Endothelial cell of umbilical vein (primary cell): ENCODE measurements around the gene C9orf57. TPM values are rescaled to one million over a fixed set of nuclear protein-coding genes. Genes with fewer than 3 reads are reported as not detected.

Experiments used
- BruUV-seq: library from RNA; stranded (reverse); fragments of 400-500 nt; replicated peaks from 2 replicates; lab custom pipeline; 2021; lab: Mats Ljungman, UMichigan
- CTCF ChIA-PET: fragments of 300-600, 350-600 bp; sonication (Branson Sonifier 250); formaldehyde crosslinking; loops from one replicate; lab custom pipeline; 2021; ENCODE audit warnings: antibody characterized with exemption, inconsistent platforms; lab: Charles Lee
- POLR2A ChIA-PET: fragments of 300-600, 350-600 bp; sonication (Branson Sonifier 250); formaldehyde crosslinking; loops from one replicate; lab custom pipeline; 2021; ENCODE audit warnings: antibody characterized with exemption, inconsistent platforms; lab: Charles Lee
- DNase-seq: peaks from one replicate; pipeline ENCODE4 v3.0.0-alpha.2; 2011; ENCODE audit warnings: low read depth, low spot score
- FAIRE-seq: peaks from 2 replicates; lab custom pipeline; 2011; peaks lifted over from hg19 to GRCh38; lab: Jason Lieb, UNC
- H2AFZ ChIP-seq: 2 replicates; pipeline ENCODE4 v1.6.0; 2012; ENCODE audit warnings: low read depth, low read length, control low read depth, inconsistent platforms
- H3K27ac ChIP-seq: 2 replicates; pipeline ENCODE4 v1.5.1; 2011; ENCODE audit warnings: low read depth, mild to moderate bottlenecking, control low read depth, low read length, moderate library complexity; ENCODE audit not compliant: insufficient read depth
- H3K27me3 ChIP-seq, 2 experiments: 2 replicates each; pipeline versions ENCODE4 v1.6.0 to v1.6.1; 2011; ENCODE audit warnings: low read length in 2 of 2, mixed read lengths in 1 of 2; ENCODE audit not compliant: control insufficient read depth in 2 of 2, insufficient read depth in 2 of 2
- H3K36me3 ChIP-seq, 2 experiments: 2 replicates in 1 of 2; 3 replicates in 1 of 2; pipeline ENCODE4 v1.5.1; 2011; ENCODE audit warnings: low read length in 2 of 2, mild to moderate bottlenecking in 1 of 2, moderate library complexity in 1 of 2; ENCODE audit not compliant: control insufficient read depth in 2 of 2, insufficient read depth in 2 of 2; ENCODE audit errors: extremely low read depth in 1 of 2
- H3K4me1 ChIP-seq: 3 replicates; pipeline ENCODE4 v1.5.1; 2011; ENCODE audit warnings: mild to moderate bottlenecking, low read length; ENCODE audit not compliant: control insufficient read depth, insufficient read depth; ENCODE audit errors: extremely low read depth
- H3K4me2 ChIP-seq: 2 replicates; pipeline ENCODE4 v1.6.1; 2011; ENCODE audit warnings: low read length, control low read depth, mixed read lengths; ENCODE audit not compliant: insufficient read depth
- H3K4me3 ChIP-seq, 3 experiments: fragments of 200-600 bp in 1 of 3; sonication (generic), shearing (Covaris generic) in 1 of 3; replicated peaks in 1 of 3; 2 replicates each; pipeline ENCODE4 v1.5.1; 2011 to 2016; ENCODE audit warnings: control low read depth in 3 of 3, low read length in 3 of 3, mild to moderate bottlenecking in 2 of 3, inconsistent platforms in 1 of 3, low read depth in 1 of 3, moderate library complexity in 1 of 3; ENCODE audit not compliant: insufficient read depth in 1 of 3
- H3K79me2 ChIP-seq: 2 replicates; pipeline ENCODE4 v1.6.0; 2012; ENCODE audit warnings: low read length, inconsistent platforms; ENCODE audit not compliant: control insufficient read depth, insufficient read depth
- H3K9ac ChIP-seq: replicated peaks from 2 replicates; pipeline ENCODE3; 2011; ENCODE audit warnings: low read length, control low read depth; ENCODE audit not compliant: insufficient read depth; ENCODE audit errors: extremely low read depth
- H3K9me1 ChIP-seq: replicated peaks from 3 replicates; pipeline ENCODE4 v1.6.0; 2011; ENCODE audit warnings: mild to moderate bottlenecking, low read length; ENCODE audit not compliant: control insufficient read depth, insufficient read depth; ENCODE audit errors: extremely low read depth
- H3K9me3 ChIP-seq: replicated peaks from 2 replicates; pipeline ENCODE4 v1.5.1; 2012; ENCODE audit warnings: low read length, inconsistent platforms; ENCODE audit not compliant: control insufficient read depth, insufficient read depth
- H4K20me1 ChIP-seq: replicated peaks from 2 replicates; pipeline ENCODE3; 2011; ENCODE audit warnings: mild to moderate bottlenecking, low read length; ENCODE audit not compliant: control insufficient read depth, insufficient read depth; ENCODE audit errors: extremely low read depth
- CTCF ChIP-seq, 2 donors: IDR thresholded peaks; 1 replicate in 1 of 2; 2 replicates in 1 of 2; pipeline ENCODE4 v1.5.1; 2011; ENCODE audit warnings: low read length in 2 of 2, mild to moderate bottlenecking in 2 of 2, moderate library complexity in 2 of 2, control low read depth in 1 of 2, inconsistent platforms in 1 of 2, low read depth in 1 of 2; ENCODE audit not compliant: insufficient read depth in 1 of 2; ENCODE audit errors: extremely low read depth in 1 of 2
- EZH2 ChIP-seq: IDR thresholded peaks from 2 replicates; pipeline ENCODE4 v1.6.1; 2012; ENCODE audit warnings: borderline replicate concordance, low read depth, mild to moderate bottlenecking, moderate library complexity, low read length, inconsistent platforms; ENCODE audit not compliant: severe bottlenecking
- FOS ChIP-seq: IDR thresholded peaks from 2 replicates; pipeline ENCODE4 v1.6.1; 2011; ENCODE audit warnings: mild to moderate bottlenecking, low read length, moderate library complexity, borderline replicate concordance; ENCODE audit not compliant: insufficient read depth
- GATA2 ChIP-seq: IDR thresholded peaks from 2 replicates; pipeline ENCODE4 v1.7.0; 2011; ENCODE audit warnings: low read depth, mild to moderate bottlenecking, moderate library complexity, mixed read lengths, low read length; ENCODE audit not compliant: insufficient read length, insufficient read depth
- JUN ChIP-seq: IDR thresholded peaks from 2 replicates; pipeline ENCODE4 v1.6.1; 2011; ENCODE audit warnings: borderline replicate concordance, low read depth; ENCODE audit not compliant: insufficient read length, insufficient read depth
- MYC ChIP-seq: IDR thresholded peaks from one replicate; pipeline ENCODE4 v1.6.1; 2011; ENCODE audit warnings: mild to moderate bottlenecking, low read depth, low read length
- POLR2A ChIP-seq: IDR thresholded peaks from 2 replicates; pipeline ENCODE4 v1.6.1; 2012; ENCODE audit warnings: low read depth, mild to moderate bottlenecking, control low read depth, low read length
- POLR2AphosphoS5 ChIP-seq: IDR thresholded peaks from 2 replicates; pipeline ENCODE4 v1.6.1; 2012; ENCODE audit warnings: low read depth, mild to moderate bottlenecking, control low read depth, low read length, moderate library complexity; ENCODE audit not compliant: insufficient read depth
- dilution Hi-C: fragments of 300-500 bp; cut with MboI; formaldehyde crosslinking; loops from one replicate; pipeline ENCODE4 v1.15.0; 2019; ENCODE audit warnings: low sequenced_read_pairs; ENCODE audit not compliant: extremely low pct_ligation_motif_present
- intact Hi-C: fragments of 100-400 bp; cut with micrococcal nuclease; formaldehyde crosslinking; loops from one replicate; pipeline ENCODE4 v1.10.0; 2022
- polyA plus RNA-seq, 4 experiments: library from polyadenylated mRNA; depleted of rRNA in 3 of 4; stranded (reverse) in 3 of 4; unstranded in 1 of 4; fragments of >200 nt; gene quantifications; 2 replicates each; pipeline versions ENCODE4 v1.2.1 to v1.2.3, GENCODE V29; 2011 to 2012; ENCODE audit warnings: missing spikeins in 1 of 4
- total RNA-seq: library from RNA; stranded (reverse); gene quantifications from 2 replicates; pipeline ENCODE4 v1.2.3, GENCODE V29; 2021
- TF ChIP-seq, protein P1 (sequence below): IDR thresholded peaks from 2 replicates; pipeline ENCODE4 v1.6.1; 2011; ENCODE audit not compliant: insufficient read depth, insufficient read length

C9orf57 gene
- total and polyA plus RNA-seq, 2 donors (not counting 3 experiments of a cell fraction or from before 2014, with no cell fraction given): not detected

DNA sequence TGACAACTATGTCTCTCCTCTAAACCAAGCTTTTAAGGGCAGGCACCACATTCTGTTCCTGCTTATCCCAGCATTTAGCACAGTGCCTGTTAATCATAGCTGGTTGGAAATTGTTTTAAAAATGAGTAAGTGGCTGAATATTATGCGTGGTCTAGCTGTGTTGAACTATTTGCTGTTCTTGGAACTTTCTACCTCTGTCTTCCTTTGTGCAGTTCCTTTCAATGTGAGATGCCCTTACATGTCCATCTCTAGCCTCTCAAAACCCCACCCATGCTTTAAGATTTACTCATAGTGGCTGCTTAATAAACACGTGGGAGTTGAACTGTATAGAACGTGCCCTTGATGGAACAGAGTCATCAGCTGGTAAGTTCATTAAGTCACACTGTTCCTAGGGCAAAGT, 34.5 kb downstream of the C9orf57 start:
- H3K4me2 ChIP-seq: no peak overlapping the region
- CTCF ChIA-PET: interaction anchor here (0.7 to 6.1 kb wide), 20 partner anchors 9 to 1386 kb away, joined by 3 to 318 read pairs (median 6); no protein-coding TSS in a partner anchor
- dilution Hi-C loops (no loop called here), intact Hi-C loops (loop anchor here (1.0 to 2.0 kb wide), 3 partner anchors 219 to 1385 kb away; no protein-coding TSS in a partner anchor)
- POLR2A ChIA-PET: no interaction called here
- H4K20me1 ChIP-seq: no peaks in the 10 kb centered on the region
- no peaks in the 10 kb centered on the region for H3K9me1 ChIP-seq
- no peaks in the 10 kb centered on the region for H3K9me3 ChIP-seq
- TF ChIP-seq POLR2AphosphoS5 (no peak), EZH2 (no peak), MYC (no peak), FOS (no peak), GATA2 (no peak), POLR2A (no peak), CTCF (IDR thresholded peaks at IDR 0.05; ENCODE audit: extremely low read depth in 1 of 2, insufficient read depth in 1 of 2, low read depth in 1 of 2, low read length in 2 of 2) (no peak), JUN (no peak)
- TF ChIP-seq, protein P1, sequence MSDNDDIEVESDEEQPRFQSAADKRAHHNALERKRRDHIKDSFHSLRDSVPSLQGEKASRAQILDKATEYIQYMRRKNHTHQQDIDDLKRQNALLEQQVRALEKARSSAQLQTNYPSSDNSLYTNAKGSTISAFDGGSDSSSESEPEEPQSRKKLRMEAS: no peak
- no peak overlapping the region for H3K27ac ChIP-seq
- H2AFZ ChIP-seq: no peak overlapping the region
- no peak overlapping the region for H3K9ac ChIP-seq
- FAIRE-seq: no peak
- no peak overlapping the region for H3K4me3 ChIP-seq
- no peaks in the 10 kb centered on the region for H3K36me3 ChIP-seq
- no peaks in the 10 kb centered on the region for H3K27me3 ChIP-seq
- no peaks in the 10 kb centered on the region for H3K79me2 ChIP-seq
- DNase-seq: no peak
- no peaks in the 10 kb centered on the region for H3K4me1 ChIP-seq
- BruUV-seq: no TSS peak
